IMR-90 (cell line): Measurements from ENCODE around the gene MAGEF1. TPM values are rescaled to one million over a fixed set of nuclear protein-coding genes. Genes with fewer than 3 reads are reported as not detected.

Experiments used
- ATAC-seq: fragments of 200-7000 bp; cut with Tn5 transposase; 2 replicates; pipeline ENCODE4 v1.9.1; 2020; ENCODE audit warnings: low read depth, mild to moderate bottlenecking, moderate library complexity
- BruUV-seq: library from RNA; stranded (reverse); fragments of 400-500 nt; replicated peaks from 2 replicates; lab custom pipeline; 2021; lab: Mats Ljungman, UMichigan
- CTCF ChIA-PET: fragments of 300-600 bp; formaldehyde crosslinking; extraction: SDS; loops from one replicate; lab custom pipeline; 2021; ENCODE audit warnings: antibody characterized with exemption; lab: Yijun Ruan, JAX
- POLR2A ChIA-PET: fragments of 300-600 bp; sonication (Branson Sonifier 250); formaldehyde crosslinking; loops from one replicate; lab custom pipeline; 2022; ENCODE audit warnings: antibody characterized with exemption; ENCODE audit not compliant: unreplicated experiment; lab: Charles Lee
- DNase-seq: peaks from one replicate; pipeline ENCODE4 v3.0.0; 2013
- H2AFZ ChIP-seq: replicated peaks from 2 replicates; pipeline ENCODE3; 2013; ENCODE audit warnings: low read length, mild to moderate bottlenecking; ENCODE audit not compliant: poor library complexity
- H2AK5ac ChIP-seq: 2 replicates; pipeline ENCODE4 v1.6.1; 2013; ENCODE audit warnings: low read depth, low read length, inconsistent platforms
- H2AK9ac ChIP-seq: replicated peaks from 2 replicates; pipeline ENCODE3; 2013; ENCODE audit warnings: mild to moderate bottlenecking, low read depth, low read length, moderate library complexity; ENCODE audit not compliant: poor library complexity
- H2BK120ac ChIP-seq: 2 replicates; pipeline ENCODE4 v1.6.1; 2013; ENCODE audit warnings: low read depth, low read length, inconsistent platforms
- H2BK15ac ChIP-seq: 3 replicates; pipeline ENCODE4 v1.6.1; 2013; ENCODE audit warnings: low read depth, low read length, inconsistent platforms
- H2BK20ac ChIP-seq: 2 replicates; pipeline ENCODE4 v1.6.1; 2013; ENCODE audit warnings: low read depth, mild to moderate bottlenecking, inconsistent platforms, low read length, moderate library complexity
- H2BK5ac ChIP-seq: 2 replicates; pipeline ENCODE4 v1.6.1; 2013; ENCODE audit warnings: mild to moderate bottlenecking, low read depth, low read length, inconsistent platforms; ENCODE audit not compliant: poor library complexity, severe bottlenecking
- H3K14ac ChIP-seq: replicated peaks from 2 replicates; pipeline ENCODE4 v1.6.1; 2013; ENCODE audit warnings: low read depth, low read length, inconsistent platforms
- H3K18ac ChIP-seq: 2 replicates; pipeline ENCODE4 v1.6.1; 2013; ENCODE audit warnings: low read depth, low read length, control low read depth
- H3K23ac ChIP-seq: 2 replicates; pipeline ENCODE4 v1.6.1; 2013; ENCODE audit warnings: low read depth, low read length, inconsistent platforms
- H3K27ac ChIP-seq: 2 replicates; pipeline ENCODE4 v1.5.1; 2013; ENCODE audit warnings: mild to moderate bottlenecking, control low read depth, low read length; ENCODE audit not compliant: insufficient read depth
- H3K27me3 ChIP-seq: 2 replicates; pipeline ENCODE4 v1.6.1; 2013; ENCODE audit warnings: low read length; ENCODE audit not compliant: control insufficient read depth, insufficient read depth
- H3K36me3 ChIP-seq: 2 replicates; pipeline ENCODE4 v1.6.1; 2013; ENCODE audit warnings: low read length, mixed read lengths; ENCODE audit not compliant: control insufficient read depth, insufficient read depth
- H3K4ac ChIP-seq: 2 replicates; pipeline ENCODE4 v1.6.1; 2013; ENCODE audit warnings: low read depth, low read length, inconsistent platforms
- H3K4me1 ChIP-seq: 2 replicates; pipeline ENCODE4 v1.6.1; 2013; ENCODE audit warnings: low read length, mixed read lengths; ENCODE audit not compliant: control insufficient read depth, insufficient read depth
- H3K4me2 ChIP-seq: 2 replicates; pipeline ENCODE4 v1.6.1; 2013; ENCODE audit warnings: low read depth, mild to moderate bottlenecking, control low read depth, low read length, moderate library complexity
- H3K4me3 ChIP-seq: 2 replicates; pipeline ENCODE4 v1.5.1; 2013; ENCODE audit warnings: low read depth, mild to moderate bottlenecking, control low read depth, low read length, moderate library complexity; ENCODE audit not compliant: insufficient read depth
- H3K56ac ChIP-seq: 2 replicates; pipeline ENCODE4 v1.6.1; 2013; ENCODE audit warnings: low read length, inconsistent platforms; ENCODE audit not compliant: insufficient read depth; ENCODE audit errors: extremely low read depth
- H3K79me1 ChIP-seq, 2 experiments: 2 replicates each; pipeline ENCODE4 v1.6.1; 2013; ENCODE audit warnings: low read length in 2 of 2, inconsistent platforms in 1 of 2, low read depth in 1 of 2
- H3K9ac ChIP-seq: 2 replicates; pipeline ENCODE4 v1.6.1; 2013; ENCODE audit warnings: low read depth, low read length, control low read depth
- H3K9me1 ChIP-seq: 2 replicates; pipeline ENCODE4 v1.6.1; 2013; ENCODE audit warnings: low read length, inconsistent platforms; ENCODE audit not compliant: insufficient read depth
- H3K9me3 ChIP-seq: 2 replicates; pipeline ENCODE4 v1.6.1; 2013; ENCODE audit warnings: low read length; ENCODE audit not compliant: control insufficient read depth, insufficient read depth
- H4K20me1 ChIP-seq: 2 replicates; pipeline ENCODE4 v1.6.1; 2013; ENCODE audit warnings: low read length, inconsistent platforms; ENCODE audit not compliant: insufficient read depth
- H4K5ac ChIP-seq: 2 replicates; pipeline ENCODE4 v1.6.1; 2013; ENCODE audit warnings: mild to moderate bottlenecking, low read depth, low read length, control low read depth
- H4K8ac ChIP-seq, 2 experiments: 2 replicates each; pipeline ENCODE4 v1.6.1; 2013; ENCODE audit warnings: low read depth in 2 of 2, low read length in 2 of 2, control low read depth in 1 of 2, inconsistent platforms in 1 of 2
- H4K91ac ChIP-seq: 2 replicates; pipeline ENCODE4 v1.6.1; 2013; ENCODE audit warnings: low read depth, low read length, inconsistent platforms; ENCODE audit not compliant: insufficient read depth
- BHLHE40 ChIP-seq: fragments of 150-350 bp; IDR thresholded peaks from 2 replicates; pipeline ENCODE4 v1.6.1; 2016; ENCODE audit warnings: mild to moderate bottlenecking, low read depth, low read length
- CEBPB ChIP-seq: IDR thresholded peaks from 2 replicates; pipeline ENCODE4 v1.6.1; 2012; ENCODE audit warnings: low read depth, low read length, improper control_type of control experiment
- CHD1 ChIP-seq: IDR thresholded peaks from 2 replicates; pipeline ENCODE4 v1.6.1; 2012; ENCODE audit warnings: low read depth, low read length, improper control_type of control experiment
- FOS ChIP-seq: fragments of 150-350 bp; IDR thresholded peaks from 2 replicates; pipeline ENCODE4 v1.6.1; 2016; ENCODE audit warnings: low read depth, low read length
- MAFK ChIP-seq: IDR thresholded peaks from 2 replicates; pipeline ENCODE4 v1.6.1; 2012; ENCODE audit warnings: low read depth, low read length, improper control_type of control experiment
- MAZ ChIP-seq: IDR thresholded peaks from 2 replicates; pipeline ENCODE4 v1.6.1; 2012; ENCODE audit warnings: low read depth, mild to moderate bottlenecking, low read length, improper control_type of control experiment, moderate library complexity, borderline replicate concordance
- MXI1 ChIP-seq: IDR thresholded peaks from 2 replicates; pipeline ENCODE4 v1.6.1; 2012; ENCODE audit warnings: low read depth, mild to moderate bottlenecking, low read length, moderate library complexity, borderline replicate concordance
- NFE2L2 ChIP-seq: fragments of 150-350 bp; IDR thresholded peaks from 2 replicates; pipeline ENCODE4 v1.6.1; 2016; ENCODE audit warnings: low read depth, mild to moderate bottlenecking, low read length
- POLR2A ChIP-seq: IDR thresholded peaks from 2 replicates; pipeline ENCODE4 v1.6.1; 2012; ENCODE audit warnings: mild to moderate bottlenecking, low read depth, low read length
- RAD21 ChIP-seq: IDR thresholded peaks from 2 replicates; pipeline ENCODE4 v1.6.1; 2012; ENCODE audit warnings: low read length, improper control_type of control experiment
- RCOR1 ChIP-seq: IDR thresholded peaks from 2 replicates; pipeline ENCODE4 v1.6.1; 2012; ENCODE audit warnings: mild to moderate bottlenecking, low read length, improper control_type of control experiment; ENCODE audit not compliant: insufficient replicate concordance
- RFX5 ChIP-seq: IDR thresholded peaks from 2 replicates; pipeline ENCODE4 v1.8.0; 2012; ENCODE audit warnings: low read depth, mild to moderate bottlenecking, low read length, moderate library complexity
- SMC3 ChIP-seq: fragments of 150-350 bp; IDR thresholded peaks from 2 replicates; pipeline ENCODE4 v1.6.1; 2016; ENCODE audit warnings: low read depth, mild to moderate bottlenecking, antibody characterized with exemption, low read length, moderate library complexity
- WGBS, 2 experiments: methylation state at CpG; one replicate each; pipeline versions ENCODE4 v1.1.5 to v1.1.7; 2013; ENCODE audit warnings: missing lambda C conversion rate in 2 of 2; ENCODE audit not compliant: insufficient read length in 1 of 2; ENCODE audit errors: extremely low coverage in 2 of 2; 5-methylcytosine and 5-hydroxymethylcytosine counted together
- dilution Hi-C: fragments of 300-500 bp; cut with HindIII; formaldehyde crosslinking; loops from one replicate; pipeline ENCODE4 v1.14.3; 2018; ENCODE audit warnings: low sequenced_read_pairs; ENCODE audit not compliant: unreplicated experiment
- in situ Hi-C: fragments of 300-500 bp; cut with MboI; formaldehyde crosslinking; loops from 3 replicates; pipeline ENCODE4 v1.14.3; 2019; ENCODE audit warnings: low sequenced_read_pairs, inconsistent platforms, mixed read lengths
- intact Hi-C: fragments of 100-400 bp; cut with micrococcal nuclease; formaldehyde crosslinking; loops from 2 replicates; pipeline ENCODE4 v1.10.0; 2022
- polyA plus RNA-seq, 3 experiments: library from polyadenylated mRNA; depleted of rRNA; stranded (reverse); fragments of >200 nt; gene quantifications; 2 replicates each; pipeline ENCODE4 v1.2.3, GENCODE V29; 2012; ENCODE audit warnings: low replicate concordance in 1 of 3
- total RNA-seq: library from RNA; depleted of rRNA; stranded (reverse); fragments of >200 nt; gene quantifications from 2 replicates; pipeline ENCODE4 v1.2.3, GENCODE V29; 2012
- TF ChIP-seq, protein P1 (sequence below): fragments of 150-350 bp; IDR thresholded peaks from 2 replicates; pipeline ENCODE4 v1.6.1; 2016; ENCODE audit warnings: low read depth, mild to moderate bottlenecking, low read length, moderate library complexity, borderline replicate concordance
- TF ChIP-seq, protein P2 (sequence below): fragments of 150-350 bp; IDR thresholded peaks from 2 replicates; pipeline ENCODE4 v1.6.1; 2017; ENCODE audit warnings: mild to moderate bottlenecking, antibody characterized with exemption, low read length, low read depth
- TF ChIP-seq, protein P3 (sequence below): conservative IDR thresholded peaks from 2 replicates; pipeline ENCODE4 v1.5.1; 2012; ENCODE audit warnings: mild to moderate bottlenecking, low read depth, low read length, improper control_type of control experiment

MAGEF1 gene
- total and polyA plus RNA-seq, 2 of the 4 experiments (the other 2 are of a cell fraction): 10.6 to 19.4 TPM

DNA sequence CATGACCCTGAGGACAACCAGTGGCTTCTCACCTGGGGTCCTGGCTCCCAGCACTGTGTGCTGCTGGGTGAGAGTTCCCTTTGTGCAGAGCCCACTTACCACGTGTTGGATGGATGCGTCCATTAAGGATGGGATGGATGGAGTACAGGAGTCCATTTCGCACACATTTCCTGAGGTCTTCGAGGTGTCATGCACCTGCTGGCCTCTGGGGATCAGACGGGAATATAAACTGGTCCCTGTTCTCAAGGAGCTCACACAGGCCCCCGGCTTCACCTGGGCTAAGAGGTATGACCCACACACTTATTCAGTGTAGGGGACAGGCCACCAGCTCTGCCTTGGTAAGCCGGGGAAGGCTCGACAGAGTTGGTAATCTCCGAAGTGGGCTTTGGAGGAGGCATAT lies 39.5 kb downstream of the MAGEF1 start:
- ChIA-PET CTCF (no interaction called here), POLR2A (no interaction called here)
- DNase-seq: no peak
- Histone ChIP-seq H2BK120ac (no peak overlapping the region), H3K4me2 (no peak overlapping the region), H4K20me1 (no peaks in the 10 kb centered on the region), H3K79me1 (no peaks in the 10 kb centered on the region), H3K36me3 (no peaks in the 10 kb centered on the region), H4K5ac (no peak overlapping the region), H3K9me3 (no peaks in the 10 kb centered on the region), H3K27ac (no peak overlapping the region), H2BK5ac (no peak overlapping the region), H3K4me1 (no peaks in the 10 kb centered on the region; the same call in 1 of the 2 replicates), H3K56ac (no peak overlapping the region), H4K91ac (no peak overlapping the region), H3K14ac (no peak overlapping the region), H3K9me1 (no peaks in the 10 kb centered on the region), H2AFZ (no peak overlapping the region), H2AK5ac (no peak overlapping the region), H3K18ac (no peak overlapping the region), H3K23ac (no peak overlapping the region), H2AK9ac (no peak overlapping the region), H4K8ac (no peak overlapping the region), H3K27me3 (peaks cover 51% of the 10 kb centered on the region), H3K4ac (no peak overlapping the region), H3K4me3 (no peak overlapping the region), H2BK15ac (no peak overlapping the region), H3K9ac (no peak overlapping the region), H2BK20ac (no peak overlapping the region)
- intact Hi-C loops: no loop called here
- dilution Hi-C loops: no loop called here
- TF ChIP-seq, protein P1, sequence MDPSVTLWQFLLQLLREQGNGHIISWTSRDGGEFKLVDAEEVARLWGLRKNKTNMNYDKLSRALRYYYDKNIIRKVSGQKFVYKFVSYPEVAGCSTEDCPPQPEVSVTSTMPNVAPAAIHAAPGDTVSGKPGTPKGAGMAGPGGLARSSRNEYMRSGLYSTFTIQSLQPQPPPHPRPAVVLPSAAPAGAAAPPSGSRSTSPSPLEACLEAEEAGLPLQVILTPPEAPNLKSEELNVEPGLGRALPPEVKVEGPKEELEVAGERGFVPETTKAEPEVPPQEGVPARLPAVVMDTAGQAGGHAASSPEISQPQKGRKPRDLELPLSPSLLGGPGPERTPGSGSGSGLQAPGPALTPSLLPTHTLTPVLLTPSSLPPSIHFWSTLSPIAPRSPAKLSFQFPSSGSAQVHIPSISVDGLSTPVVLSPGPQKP: no peak
- TF ChIP-seq RAD21: no peak
- TF ChIP-seq RCOR1: no peak
- no peak for TF ChIP-seq POLR2A
- TF ChIP-seq CEBPB: no peak
- TF ChIP-seq, protein P2, sequence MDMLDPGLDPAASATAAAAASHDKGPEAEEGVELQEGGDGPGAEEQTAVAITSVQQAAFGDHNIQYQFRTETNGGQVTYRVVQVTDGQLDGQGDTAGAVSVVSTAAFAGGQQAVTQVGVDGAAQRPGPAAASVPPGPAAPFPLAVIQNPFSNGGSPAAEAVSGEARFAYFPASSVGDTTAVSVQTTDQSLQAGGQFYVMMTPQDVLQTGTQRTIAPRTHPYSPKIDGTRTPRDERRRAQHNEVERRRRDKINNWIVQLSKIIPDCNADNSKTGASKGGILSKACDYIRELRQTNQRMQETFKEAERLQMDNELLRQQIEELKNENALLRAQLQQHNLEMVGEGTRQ: no peak
- no peak for TF ChIP-seq MAFK
- TF ChIP-seq, protein P3, sequence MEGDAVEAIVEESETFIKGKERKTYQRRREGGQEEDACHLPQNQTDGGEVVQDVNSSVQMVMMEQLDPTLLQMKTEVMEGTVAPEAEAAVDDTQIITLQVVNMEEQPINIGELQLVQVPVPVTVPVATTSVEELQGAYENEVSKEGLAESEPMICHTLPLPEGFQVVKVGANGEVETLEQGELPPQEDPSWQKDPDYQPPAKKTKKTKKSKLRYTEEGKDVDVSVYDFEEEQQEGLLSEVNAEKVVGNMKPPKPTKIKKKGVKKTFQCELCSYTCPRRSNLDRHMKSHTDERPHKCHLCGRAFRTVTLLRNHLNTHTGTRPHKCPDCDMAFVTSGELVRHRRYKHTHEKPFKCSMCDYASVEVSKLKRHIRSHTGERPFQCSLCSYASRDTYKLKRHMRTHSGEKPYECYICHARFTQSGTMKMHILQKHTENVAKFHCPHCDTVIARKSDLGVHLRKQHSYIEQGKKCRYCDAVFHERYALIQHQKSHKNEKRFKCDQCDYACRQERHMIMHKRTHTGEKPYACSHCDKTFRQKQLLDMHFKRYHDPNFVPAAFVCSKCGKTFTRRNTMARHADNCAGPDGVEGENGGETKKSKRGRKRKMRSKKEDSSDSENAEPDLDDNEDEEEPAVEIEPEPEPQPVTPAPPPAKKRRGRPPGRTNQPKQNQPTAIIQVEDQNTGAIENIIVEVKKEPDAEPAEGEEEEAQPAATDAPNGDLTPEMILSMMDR: no peak
- TF ChIP-seq SMC3: no peak
- TF ChIP-seq BHLHE40: no peak
- TF ChIP-seq CHD1: no peak
- TF ChIP-seq MXI1: no peak
- TF ChIP-seq RFX5: no peak
- TF ChIP-seq MAZ: no peak
- TF ChIP-seq NFE2L2: no peak
- TF ChIP-seq FOS: no peak
- in situ Hi-C loops: no loop called here
- no peak for ATAC-seq
- BruUV-seq: no TSS peak
- no CpG with 5 or more reads among the region's 9 CpGs for WGBS, 2 experiments
